Activated CD8-positive, alpha-beta memory T cell treated with anti-CD3 and anti-CD28 coated beads for 48 hours (primary cell): ENCODE data around the gene CFAP99.

ENCODE experiments used
- DNase-seq, 3 experiments: peaks; one replicate each; pipeline ENCODE4 v3.0.0-alpha.2; 2020; ENCODE audit warnings: low read depth in 2 of 3, low spot score in 2 of 3

Gene CFAP99

DNA sequence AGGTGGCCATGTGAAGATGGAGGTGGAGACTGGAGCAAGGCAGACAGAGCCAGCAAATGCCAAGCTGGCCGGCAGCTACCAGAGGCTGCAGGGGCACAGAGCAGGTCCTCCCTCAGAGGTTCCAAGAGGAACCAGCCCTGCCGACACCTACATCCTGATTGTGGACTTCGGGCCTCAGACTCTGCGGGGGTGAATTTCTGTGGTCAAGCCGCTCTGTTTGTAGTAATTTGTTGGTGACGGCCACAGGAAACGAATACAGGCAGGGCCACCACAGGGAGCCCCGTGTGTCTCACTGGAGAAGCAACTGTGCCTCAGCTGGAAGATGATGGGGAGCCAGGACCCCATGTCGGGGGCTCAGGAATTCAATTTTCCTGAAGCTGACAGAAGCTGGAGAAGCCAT, 28.6 kb upstream of the CFAP99 start:
- DNase-seq: no peak

GRCh38 chr4:2390784-2391421, 27.9 kb upstream of the CFAP99 start:
- no peak for DNase-seq

DNA sequence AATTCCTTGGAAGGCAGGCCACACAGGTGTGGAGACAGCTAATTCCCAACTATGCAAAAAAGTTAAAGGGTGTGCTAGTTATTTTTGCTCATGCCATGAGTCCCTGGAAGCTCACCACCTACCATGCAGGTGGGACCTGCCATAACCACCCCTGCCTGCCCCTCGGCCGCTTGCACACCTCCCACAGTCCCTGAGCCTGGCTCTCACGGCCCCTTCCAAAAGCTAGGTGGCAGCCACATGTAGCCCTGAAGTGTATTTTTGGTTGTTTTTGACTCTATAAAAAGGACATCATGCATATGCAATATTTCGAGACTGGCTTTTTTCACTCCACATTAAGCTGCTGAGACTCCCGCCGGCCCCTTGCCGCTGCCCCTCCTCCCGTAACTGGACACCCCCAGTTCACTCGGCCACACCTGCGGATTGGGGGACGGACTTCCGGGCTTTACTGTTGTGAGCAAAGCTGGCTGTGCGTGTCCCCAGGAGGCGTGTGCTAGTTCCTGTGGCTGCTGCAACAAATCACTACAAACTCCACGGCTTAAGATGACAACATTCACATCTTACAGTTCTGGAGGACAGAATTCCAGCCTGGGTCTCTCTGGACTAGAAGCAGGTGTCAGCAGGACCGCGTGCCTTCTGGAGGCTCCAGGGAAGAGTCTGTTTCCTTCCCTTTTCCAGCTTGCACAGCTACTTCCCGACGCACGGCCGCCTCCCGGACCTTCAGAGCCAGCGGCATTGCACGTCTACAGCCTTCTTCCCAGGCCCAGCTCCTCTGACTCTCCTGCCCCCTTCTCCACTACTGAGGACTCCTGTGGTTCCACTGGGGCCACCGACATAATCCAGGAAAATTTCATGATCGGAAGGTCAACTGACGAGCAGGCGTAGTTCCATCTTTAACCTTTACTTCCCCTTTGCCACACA, 25.1 kb upstream of the CFAP99 start:
- DNase-seq: no peak

DNA sequence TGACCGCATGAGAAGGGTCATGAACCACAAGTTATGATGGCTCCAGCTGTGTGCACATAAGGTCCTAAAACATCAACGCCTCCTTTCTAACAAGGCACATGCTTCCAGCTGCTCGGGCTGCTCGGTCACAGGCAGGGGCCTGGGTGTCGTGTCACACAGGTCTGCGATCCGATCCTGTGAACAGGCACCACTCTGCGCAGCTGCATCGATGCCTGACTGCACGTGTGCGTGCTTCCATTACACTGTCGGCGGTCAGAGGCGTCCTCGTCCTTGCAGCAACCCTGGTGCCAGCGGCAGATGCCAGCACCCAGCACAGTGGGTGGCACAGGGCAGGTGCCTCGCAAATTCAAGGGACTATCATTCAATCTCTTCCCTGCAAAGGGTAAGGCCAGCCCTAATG, 24.2 kb upstream of the CFAP99 start:
- DNase-seq: no peak

- DNase-seq: no peak
These were observed 23.7 kb upstream of the CFAP99 start for GRCh38 chr4:2395038-2395437.

DNA sequence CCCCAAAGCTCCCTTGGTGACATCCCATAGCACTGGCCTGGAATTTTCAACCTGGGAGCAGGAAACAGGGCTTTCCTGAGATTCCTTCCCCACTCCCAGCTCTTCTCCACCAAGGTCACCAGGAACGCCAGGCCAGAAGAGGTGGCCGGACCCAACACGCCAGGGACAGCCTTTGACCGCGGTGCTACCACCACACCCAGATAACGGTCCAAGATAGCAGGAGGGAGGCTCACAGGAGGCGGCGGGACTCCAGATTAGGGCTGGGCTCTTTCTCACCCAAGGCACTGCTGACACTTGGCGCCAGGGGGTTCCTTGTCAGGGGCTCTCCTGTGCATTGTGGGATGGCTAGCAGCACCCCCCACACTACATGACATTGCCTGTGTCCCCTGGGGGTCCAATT, 23.2 kb upstream of the CFAP99 start:
- no peak for DNase-seq

- DNase-seq: no peak
These were observed 21.9 kb upstream of the CFAP99 start for GRCh38 chr4:2396781-2397368.

DNA sequence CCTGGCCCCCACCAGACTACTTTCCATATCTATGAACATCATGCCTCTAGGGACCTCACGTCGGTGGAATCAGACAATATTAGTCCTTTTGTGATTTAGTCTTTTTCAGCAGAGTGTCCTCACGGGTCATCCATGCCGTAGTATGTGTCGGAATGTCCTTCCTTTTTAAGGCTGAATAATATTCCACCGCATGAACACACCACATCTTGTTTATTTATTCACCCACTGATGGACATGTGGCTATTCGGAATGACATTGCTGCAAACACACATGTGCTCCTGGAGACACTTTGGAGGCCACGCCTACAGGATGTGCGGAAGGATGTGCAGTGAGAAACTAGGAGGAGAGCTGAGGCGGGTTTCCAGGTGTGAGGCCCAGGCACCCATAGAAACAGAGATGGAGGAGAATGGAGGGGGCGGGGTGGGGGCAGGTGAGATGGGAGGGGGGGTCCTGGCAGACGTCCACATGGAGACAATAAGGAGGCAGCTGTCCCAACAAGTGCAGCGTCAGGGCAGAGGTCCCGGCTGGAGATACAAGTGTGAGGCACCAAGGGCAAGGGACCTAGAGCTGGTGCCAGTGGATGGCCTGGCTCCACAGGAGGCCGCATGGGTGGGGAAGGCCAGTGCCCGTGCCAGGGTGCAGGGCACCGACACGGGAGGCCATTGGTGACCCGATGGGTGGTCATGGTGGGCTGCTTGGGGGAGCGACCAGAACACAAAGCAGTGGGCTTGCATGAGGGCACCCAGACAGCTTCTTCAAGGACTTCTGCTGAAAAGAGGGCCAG, 21.0 kb upstream of the CFAP99 start:
- DNase-seq: no peak

DNA sequence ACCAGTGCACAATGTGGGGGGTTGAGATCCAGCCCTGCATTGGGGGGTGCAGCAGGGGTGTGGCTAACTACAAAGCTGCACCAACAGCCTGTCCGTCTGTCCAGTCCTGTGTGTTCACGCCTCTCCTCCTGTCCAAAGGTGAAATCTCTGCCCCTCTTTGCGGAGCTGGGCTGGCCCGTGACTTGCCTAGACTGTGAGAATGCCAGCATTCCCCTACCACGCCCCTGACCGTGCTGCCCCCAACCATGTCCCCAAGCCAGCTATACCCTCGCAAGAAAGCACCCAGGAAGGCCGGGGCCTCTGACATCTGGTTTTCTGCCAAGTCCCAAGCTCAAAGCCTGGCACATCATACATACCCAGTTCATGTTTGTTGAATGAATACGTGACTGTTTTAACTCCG, 19.5 kb upstream of the CFAP99 start:
- no peak for DNase-seq

DNA sequence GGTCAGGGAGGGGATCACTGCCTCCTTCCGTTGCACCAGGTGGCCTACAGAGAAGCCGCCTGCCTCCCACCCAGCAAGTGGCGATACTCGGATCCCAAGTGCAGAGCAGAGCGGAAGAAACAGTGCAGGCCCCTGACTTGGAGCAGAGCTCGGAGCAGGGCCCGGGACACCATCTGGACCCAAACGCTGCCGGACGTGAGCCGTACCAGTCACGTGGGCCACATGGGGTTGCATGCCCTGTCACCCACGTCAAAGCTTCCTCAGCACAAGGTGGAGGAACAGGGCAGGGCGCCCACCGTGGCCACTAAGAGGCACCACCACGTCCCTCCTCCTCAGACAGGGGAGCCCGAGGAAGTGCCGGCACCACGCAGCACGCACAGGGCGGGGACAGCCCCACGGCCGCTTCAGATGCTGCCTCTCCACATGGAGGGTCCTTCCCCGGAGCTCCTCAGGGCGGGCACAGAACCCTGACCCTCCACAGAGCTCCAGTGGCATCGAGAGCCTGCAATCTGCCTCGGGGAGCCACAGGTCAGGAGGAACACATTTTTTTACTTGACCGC, 19.0 kb upstream of the CFAP99 start:
- no peak for DNase-seq

DNA sequence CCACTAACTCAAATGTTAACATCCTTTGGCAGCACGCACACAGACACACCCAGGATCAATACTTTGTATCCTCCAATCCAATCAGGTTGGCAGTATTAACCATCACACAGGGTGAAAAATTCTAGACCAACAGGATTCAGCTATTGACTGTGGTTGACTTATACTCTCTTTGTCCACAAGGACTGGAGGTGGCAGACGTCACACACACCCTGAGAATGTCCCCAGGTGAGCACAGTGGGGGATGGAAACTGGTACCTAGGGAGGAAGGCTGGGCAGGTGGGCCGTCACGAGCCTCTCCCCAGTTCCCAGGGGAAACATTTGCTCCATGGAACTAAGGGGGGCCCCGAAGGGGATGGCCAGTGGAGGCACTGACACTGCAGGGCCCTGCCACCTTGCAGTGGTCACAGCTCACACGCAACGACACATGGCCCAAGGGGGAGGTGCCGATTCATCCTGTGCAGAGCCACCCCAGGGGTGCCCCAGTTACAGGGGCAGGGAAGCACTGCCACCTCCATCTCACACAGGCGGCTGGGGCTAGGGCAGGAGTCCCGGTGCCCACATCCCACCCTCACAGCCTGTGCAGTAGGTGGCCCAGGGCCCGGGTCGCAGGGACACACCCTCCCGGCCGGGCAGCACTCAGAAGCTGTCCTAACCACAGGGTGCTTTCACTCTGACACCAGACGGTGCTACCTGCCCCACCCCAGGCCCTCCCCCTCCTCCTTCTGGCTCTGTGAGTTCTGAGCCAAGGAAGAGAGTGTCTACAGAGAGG, 17.7 kb upstream of the CFAP99 start:
- no peak for DNase-seq

DNA sequence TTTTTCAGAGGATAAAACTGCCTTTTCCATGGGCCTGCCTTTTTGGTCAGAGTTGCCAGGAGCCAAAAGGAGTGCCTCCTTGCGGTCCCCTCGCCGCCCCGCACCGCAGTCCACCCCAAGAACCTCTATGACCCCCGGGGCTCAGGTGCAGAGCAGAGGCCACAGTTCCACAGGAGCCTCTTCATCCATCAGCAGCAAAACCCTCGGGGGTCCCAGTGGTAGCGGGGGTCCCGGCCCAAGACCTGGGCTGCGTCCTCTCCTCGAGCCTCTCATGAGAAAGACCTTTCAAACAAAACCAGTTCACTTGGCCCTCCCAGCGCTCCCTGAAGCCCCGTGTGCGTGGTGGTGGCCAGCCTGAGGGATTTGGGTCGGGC, 17.2 kb upstream of the CFAP99 start:
- no peak for DNase-seq

GRCh38 chr4:2402048-2402842, 16.5 kb upstream of the CFAP99 start:
- DNase-seq: no peak

DNA sequence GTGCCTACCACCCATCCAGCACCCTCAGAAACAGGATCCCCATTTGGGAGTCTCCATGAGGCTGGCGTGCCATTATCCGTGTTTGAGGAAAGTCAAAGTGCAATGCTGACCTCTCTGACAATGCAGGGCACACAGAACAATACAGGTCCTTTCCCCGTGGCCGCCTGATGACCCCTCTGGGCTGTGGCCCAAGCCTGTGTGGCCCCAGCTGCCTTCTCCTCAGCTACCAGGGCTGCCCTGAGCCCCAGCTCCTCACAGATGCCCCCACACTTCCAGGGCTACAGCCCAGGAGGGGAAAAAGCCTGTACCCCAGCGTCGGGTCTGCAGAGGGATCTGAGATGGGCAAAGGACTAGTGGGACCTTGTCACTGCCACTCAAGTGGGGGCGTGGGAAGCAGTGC, 15.8 kb upstream of the CFAP99 start:
- no peak for DNase-seq

- no peak for DNase-seq
These were observed 12.3 kb upstream of the CFAP99 start for GRCh38 chr4:2406406-2406805.

- no peak for DNase-seq
These were observed 11.8 kb upstream of the CFAP99 start for GRCh38 chr4:2406920-2407319.

- DNase-seq: no peak
These were observed 10.8 kb upstream of the CFAP99 start for GRCh38 chr4:2407991-2408342.

GRCh38 chr4:2408401-2408958, 10.3 kb upstream of the CFAP99 start:
- DNase-seq: no peak

- DNase-seq: no peak
These were observed 9.8 kb upstream of the CFAP99 start for GRCh38 chr4:2408976-2409375.
